GM23248 (cell line): ENCODE results near the gene MEIS2.

Experiments used
- EZH2 ChIP-seq: fragments of 200-600 bp; sonication (generic); IDR thresholded peaks from 2 replicates; pipeline ENCODE4 v1.6.1; 2018; ENCODE audit warnings: antibody characterized with exemption, mild to moderate bottlenecking; ENCODE audit not compliant: insufficient read depth, poor library complexity, severe bottlenecking
- EZH2phosphoT487 ChIP-seq: fragments of 200-600 bp; sonication (generic); IDR thresholded peaks from 2 replicates; pipeline ENCODE4 v1.6.1; 2018; ENCODE audit warnings: antibody characterized with exemption, moderate library complexity, mild to moderate bottlenecking, low read depth; ENCODE audit not compliant: insufficient read depth

- TF ChIP-seq EZH2 (no peak), EZH2phosphoT487 (no peak)
Observed at GRCh38 chr15:37136666-37137065, 36.3 kb upstream of the MEIS2 start.
